Measurements from ENCODE around the gene PICK1. TPM values are rescaled to one million over a fixed set of nuclear protein-coding genes. Genes with fewer than 3 reads are reported as not detected.

PICK1 gene
- total and polyA plus RNA-seq, 2 of the 13 experiments (the other 11 are each of a cell fraction or from before 2014, with no cell fraction given): 19.3 to 25.3 TPM

GRCh38 chr22:38107692-38108515, 50.7 kb downstream of the PICK1 start (continued):
- TF ChIP-seq ZNF747 (CRISPR knock-in tag; IDR thresholded peaks at IDR 0.05; ENCODE audit: borderline replicate concordance): no peak
- TF ChIP-seq ZNF24 (IDR thresholded peaks at IDR 0.05): no peak
- peak; percentile 66 for TF ChIP-seq HDAC1 (CRISPR knock-in tag; IDR thresholded peaks at IDR 0.05)
- TF ChIP-seq ZNF761 (CRISPR knock-in tag; conservative IDR thresholded peaks at IDR 0.05): peak; percentile 47; the same call in 1 of the 2 replicates
- TF ChIP-seq SAP130 (CRISPR knock-in tag; IDR thresholded peaks at IDR 0.05; ENCODE audit: low read depth): peak; percentile 92
- no peak for TF ChIP-seq ZNF552 (CRISPR knock-in tag; IDR thresholded peaks at IDR 0.05; ENCODE audit: borderline replicate concordance)
- no peak for TF ChIP-seq ZBTB44 (CRISPR knock-in tag; IDR thresholded peaks at IDR 0.05)
- peak; percentile 71 for TF ChIP-seq HDAC2 (CRISPR knock-in tag; IDR thresholded peaks at IDR 0.05)
- no peak for TF ChIP-seq SMAD3 (CRISPR knock-in tag; IDR thresholded peaks at IDR 0.05)
- TF ChIP-seq ZNF468 (CRISPR knock-in tag; IDR thresholded peaks at IDR 0.05): no peak
- peak; percentile 10 for TF ChIP-seq YY1 (IDR thresholded peaks at IDR 0.05; ENCODE audit: insufficient read depth, insufficient replicate concordance, low read depth, low read length)
- TF ChIP-seq ZNF343 (CRISPR knock-in tag; IDR thresholded peaks at IDR 0.05): 0 out of 2 replicates have a peak, but pooled peaks have one; percentile 15
- TF ChIP-seq CBFB (CRISPR knock-in tag; IDR thresholded peaks at IDR 0.05): 0 out of 2 replicates have a peak, but pooled peaks have one; percentile 38
- no peak; the same call in 1 of the 2 replicates for TF ChIP-seq ATF7-NPFF (CRISPR knock-in tag; IDR thresholded peaks at IDR 0.05; ENCODE audit: low read depth)
- TF ChIP-seq ZNF878 (CRISPR knock-in tag; IDR thresholded peaks at IDR 0.05): no peak
- TF ChIP-seq ZNF329 (CRISPR knock-in tag; IDR thresholded peaks at IDR 0.05; ENCODE audit: low read depth): no peak
- TF ChIP-seq PCBP1 (IDR thresholded peaks at IDR 0.05; ENCODE audit: borderline replicate concordance, low read depth, low read length): 0 out of 2 replicates have a peak, but pooled peaks have one; percentile 48
- TF ChIP-seq ZBTB4 (CRISPR knock-in tag; IDR thresholded peaks at IDR 0.05; ENCODE audit: borderline replicate concordance): no peak
- TF ChIP-seq HNF4G (IDR thresholded peaks at IDR 0.05; ENCODE audit: borderline replicate concordance, low read depth, low read length): peak; percentile 87
- peak; percentile 83; the same call in 1 of the 2 replicates for TF ChIP-seq HNF4G (CRISPR knock-in tag; IDR thresholded peaks at IDR 0.05; ENCODE audit: borderline replicate concordance, low read depth)
- TF ChIP-seq SP5 (CRISPR knock-in tag; IDR thresholded peaks at IDR 0.05; ENCODE audit: borderline replicate concordance, low read depth): peak; percentile 99
- no peak for TF ChIP-seq ZNF20 (CRISPR knock-in tag; IDR thresholded peaks at IDR 0.05)
- TF ChIP-seq MXD3 (CRISPR knock-in tag; IDR thresholded peaks at IDR 0.05): 0 out of 2 replicates have a peak, but pooled peaks have one; percentile 62
- TF ChIP-seq ZNF317 (CRISPR knock-in tag; IDR thresholded peaks at IDR 0.05): no peak
- peak; percentile 72; the same call in 1 of the 2 replicates for TF ChIP-seq MLX (CRISPR knock-in tag; IDR thresholded peaks at IDR 0.05)

Measured in HepG2 (cell line).